NCI-H1092 (cell line): ENCODE measurements around the gene SMPDL3A.

Experiments used
- DNase-seq: peaks from one replicate; lab custom pipeline; 2025; lab: John Stamatoyannopoulos, UW

Gene SMPDL3A

DNA sequence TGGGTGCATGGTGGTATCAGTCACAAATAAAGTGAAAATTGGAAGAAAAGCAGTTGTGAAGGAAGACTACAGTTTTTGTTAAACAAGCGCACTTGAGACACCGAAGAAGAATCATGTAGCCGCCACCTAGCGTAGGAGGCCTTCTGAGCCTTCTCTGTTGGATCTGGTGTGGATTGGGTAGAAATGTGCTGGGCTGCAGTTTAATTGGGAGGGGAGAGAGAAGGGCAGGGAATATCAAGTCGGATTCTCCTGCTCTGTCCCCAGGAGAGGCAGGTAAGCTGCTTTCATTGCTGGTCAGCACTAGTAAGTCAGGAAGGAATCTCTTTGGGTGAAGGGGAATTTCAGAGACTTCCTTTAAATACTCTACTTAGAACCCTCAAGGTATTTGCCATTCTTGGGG, 10.8 kb upstream of the SMPDL3A start:
- no peak for DNase-seq

DNA sequence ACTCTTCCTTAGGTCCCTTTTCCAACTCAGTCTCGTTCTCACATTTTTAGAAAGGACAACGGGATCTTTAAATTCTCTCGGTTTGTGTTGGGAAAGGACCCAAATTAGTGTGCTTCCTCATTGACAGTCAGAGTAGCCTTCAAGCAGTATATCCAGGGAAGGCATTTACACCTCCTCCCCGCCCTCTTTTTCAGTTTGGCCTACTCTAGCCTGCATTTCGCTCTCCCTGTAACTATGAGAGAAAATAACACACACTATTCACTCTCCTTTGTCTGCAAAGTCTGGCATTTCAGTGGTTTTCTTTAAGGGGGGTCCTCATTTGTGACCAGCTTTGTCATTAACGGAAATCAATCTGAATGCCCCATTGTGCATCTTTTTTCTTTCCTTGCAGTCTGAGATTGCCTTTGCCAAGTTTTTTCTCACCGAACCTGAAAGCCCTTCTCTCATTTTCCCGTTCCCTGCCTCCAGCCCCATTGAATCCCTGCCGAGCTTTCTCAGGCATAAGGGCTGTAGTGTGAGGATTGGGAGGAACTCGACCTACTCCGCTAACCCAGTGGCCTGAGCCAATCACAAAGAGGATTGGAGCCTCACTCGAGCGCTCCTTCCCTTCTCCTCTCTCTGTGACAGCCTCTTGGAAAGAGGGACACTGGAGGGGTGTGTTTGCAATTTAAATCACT, 9.9 kb upstream of the SMPDL3A start:
- DNase-seq: no peak

DNA sequence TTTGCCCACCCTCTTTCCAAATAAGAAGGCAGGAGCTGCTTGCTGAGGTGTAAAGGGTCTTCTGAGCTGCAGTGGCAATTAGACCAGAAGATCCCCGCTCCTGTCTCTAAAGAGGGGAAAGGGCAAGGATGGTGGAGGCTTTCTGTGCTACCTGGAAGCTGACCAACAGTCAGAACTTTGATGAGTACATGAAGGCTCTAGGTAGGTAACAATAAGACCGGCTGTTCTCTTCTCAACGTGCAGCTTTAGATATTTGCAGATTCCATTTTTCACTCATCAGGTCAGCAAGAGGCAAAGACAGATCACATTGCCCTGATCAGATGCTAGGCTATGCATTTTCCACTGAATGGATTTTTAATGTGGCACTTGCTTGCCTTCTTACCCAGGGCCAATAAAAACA, 9.4 kb upstream of the SMPDL3A start, which contains the start of gene FABP7:
Gene FABP7 (plus strand): TSS at position 50 of the 400 bp plus-strand sequence. CDS start 79 bp downstream, at position 129.
- DNase-seq: no peak

DNA sequence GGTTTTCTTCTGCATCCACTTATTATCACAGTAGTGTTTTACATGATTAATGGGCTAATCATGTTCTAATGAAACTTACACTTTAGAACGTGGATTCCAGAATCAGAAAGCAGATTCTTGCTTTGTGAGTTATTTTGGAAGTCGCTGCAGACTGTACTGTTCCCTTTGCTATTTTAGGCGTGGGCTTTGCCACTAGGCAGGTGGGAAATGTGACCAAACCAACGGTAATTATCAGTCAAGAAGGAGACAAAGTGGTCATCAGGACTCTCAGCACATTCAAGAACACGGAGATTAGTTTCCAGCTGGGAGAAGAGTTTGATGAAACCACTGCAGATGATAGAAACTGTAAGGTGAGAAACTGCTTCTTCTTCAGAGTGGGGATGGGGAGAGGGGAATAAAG, 8.9 kb upstream of the SMPDL3A start:
- no peak for DNase-seq

DNA sequence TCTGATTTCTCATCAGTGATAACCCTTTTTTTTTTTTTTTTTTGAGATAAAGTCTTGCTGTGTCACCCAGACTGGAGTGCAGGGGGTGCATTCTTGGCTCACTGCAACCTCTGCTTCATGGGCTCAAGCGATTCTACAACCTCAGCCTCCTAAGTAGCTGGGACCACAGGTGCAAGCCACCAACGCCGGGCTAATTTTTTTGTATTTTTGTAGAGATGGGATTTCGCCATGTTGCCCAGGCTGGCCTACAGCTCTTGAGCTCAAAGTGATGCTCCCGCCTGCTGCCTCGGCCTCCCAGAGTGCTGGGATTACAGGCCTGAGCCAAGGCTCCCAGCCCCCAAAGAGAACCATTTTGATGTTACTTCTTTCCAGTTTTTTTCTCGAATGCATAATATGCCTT, 7.3 kb upstream of the SMPDL3A start:
- DNase-seq: no peak

- no peak for DNase-seq
These were observed 5.7 kb upstream of the SMPDL3A start for GRCh38 chr6:122783401-122783800.

DNA sequence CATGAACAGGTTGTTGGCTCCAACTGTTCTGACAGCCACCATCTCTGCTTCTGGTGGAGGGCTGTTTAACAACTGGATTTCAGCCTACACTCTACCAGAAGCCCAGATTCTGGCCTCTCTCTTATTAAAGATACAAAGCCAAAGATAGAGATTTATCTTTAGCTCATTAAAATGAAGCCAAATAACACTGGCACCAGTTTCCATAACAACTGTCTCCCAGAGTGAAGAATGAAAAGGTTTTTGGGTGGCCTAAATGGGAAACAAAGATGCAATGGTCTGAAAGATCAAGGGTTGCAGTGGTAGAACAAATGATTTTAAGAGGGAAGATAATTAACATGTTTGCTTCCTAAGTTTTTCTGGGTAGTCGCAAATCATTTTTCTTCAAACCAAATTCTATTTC, 3.2 kb upstream of the SMPDL3A start:
- DNase-seq: no peak

DNA sequence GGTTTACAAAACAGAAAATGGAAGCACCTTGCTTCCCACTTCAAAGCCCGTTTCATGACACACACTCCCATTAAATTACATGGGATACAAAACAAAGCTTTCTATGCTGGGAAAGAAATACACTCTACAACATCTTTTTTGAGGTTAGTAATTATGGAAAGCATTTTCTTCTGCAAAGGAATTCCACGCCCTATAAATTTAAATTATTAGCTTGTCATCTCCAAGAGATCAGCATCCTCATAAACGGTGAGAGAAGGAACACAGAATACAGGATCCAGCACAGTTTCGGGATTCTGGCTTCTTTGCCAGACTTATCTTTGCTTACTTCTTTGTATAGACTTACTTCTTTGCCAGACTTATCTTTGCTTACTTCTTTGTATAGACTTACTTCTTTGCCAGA, 1.3 kb upstream of the SMPDL3A start:
- DNase-seq: no peak

- DNase-seq: no peak
These were observed 850 bp upstream of the SMPDL3A start for GRCh38 chr6:122788208-122788607.

DNA sequence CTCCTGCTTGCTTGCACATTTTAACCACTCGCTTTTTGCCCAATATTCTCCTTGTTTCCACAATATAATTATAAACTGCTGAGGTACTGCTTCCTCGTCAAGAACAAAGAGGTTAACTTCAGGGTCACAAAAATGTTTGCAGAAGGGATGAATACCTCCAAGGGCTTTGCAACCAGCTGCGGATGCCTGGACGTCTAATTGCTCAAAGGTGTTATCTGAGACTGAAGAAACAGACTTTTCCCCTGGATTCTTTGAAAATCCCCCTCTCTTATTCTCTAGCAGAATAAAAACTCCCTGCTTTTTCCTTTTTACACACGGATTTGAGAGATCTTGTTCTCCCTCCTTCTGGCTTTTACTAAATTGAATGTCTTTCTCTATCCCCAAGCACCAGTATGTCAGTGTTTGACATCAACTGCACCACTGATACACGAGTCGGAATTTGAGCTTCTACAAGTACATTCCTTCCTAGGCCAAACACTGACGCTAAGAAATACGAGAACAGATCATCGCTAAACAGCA, 336 bp upstream of the SMPDL3A start:
- DNase-seq: no peak

DNA sequence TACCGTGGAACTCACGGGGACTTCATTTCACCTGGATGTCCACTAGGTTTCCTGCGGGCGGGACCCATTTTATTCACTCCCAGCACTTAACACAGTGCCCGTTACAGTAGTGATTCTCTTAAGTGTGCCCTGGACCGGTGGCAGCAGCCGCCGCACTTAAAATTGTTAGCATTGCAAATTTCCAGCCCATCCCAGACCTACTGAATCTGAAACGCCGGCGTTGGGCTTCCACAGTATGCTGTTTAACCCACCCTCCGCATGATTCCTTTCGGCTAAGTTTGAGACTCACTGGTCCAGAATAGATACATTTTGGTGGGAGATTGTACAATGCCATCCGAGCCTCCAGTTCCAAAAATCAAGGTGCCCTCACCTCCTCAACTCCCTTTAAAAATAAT, 967 bp downstream of the SMPDL3A start:
- no peak for DNase-seq

- no peak for DNase-seq
These were observed 1.6 kb downstream of the SMPDL3A start for GRCh38 chr6:122790423-122791309.

- DNase-seq: no peak
These were observed 2.2 kb downstream of the SMPDL3A start for GRCh38 chr6:122791310-122791679.

DNA sequence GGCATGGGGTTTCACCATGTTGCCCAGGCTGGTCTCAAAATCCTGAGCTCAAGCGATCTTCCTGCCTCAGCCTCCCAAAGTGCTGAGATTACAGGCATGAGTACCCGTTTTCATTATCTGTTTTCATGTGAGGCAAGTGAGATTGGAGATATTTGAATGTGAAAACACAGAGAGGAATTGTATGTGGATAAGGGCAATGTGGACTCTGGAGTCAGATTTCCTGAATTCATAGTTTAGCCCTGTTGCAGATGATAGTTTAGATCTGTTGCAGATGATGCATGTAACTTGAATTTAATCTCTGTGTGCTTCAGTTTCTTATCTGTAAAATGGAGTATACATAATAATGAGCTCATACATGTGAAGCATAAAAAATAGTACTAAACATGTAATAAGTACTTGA, 3.7 kb downstream of the SMPDL3A start:
- no peak for DNase-seq

GRCh38 chr6:122797537-122797936, 8.5 kb downstream of the SMPDL3A start:
- DNase-seq: no peak

- DNase-seq: no peak
These were observed 9.1 kb downstream of the SMPDL3A start for GRCh38 chr6:122798099-122798641.

DNA sequence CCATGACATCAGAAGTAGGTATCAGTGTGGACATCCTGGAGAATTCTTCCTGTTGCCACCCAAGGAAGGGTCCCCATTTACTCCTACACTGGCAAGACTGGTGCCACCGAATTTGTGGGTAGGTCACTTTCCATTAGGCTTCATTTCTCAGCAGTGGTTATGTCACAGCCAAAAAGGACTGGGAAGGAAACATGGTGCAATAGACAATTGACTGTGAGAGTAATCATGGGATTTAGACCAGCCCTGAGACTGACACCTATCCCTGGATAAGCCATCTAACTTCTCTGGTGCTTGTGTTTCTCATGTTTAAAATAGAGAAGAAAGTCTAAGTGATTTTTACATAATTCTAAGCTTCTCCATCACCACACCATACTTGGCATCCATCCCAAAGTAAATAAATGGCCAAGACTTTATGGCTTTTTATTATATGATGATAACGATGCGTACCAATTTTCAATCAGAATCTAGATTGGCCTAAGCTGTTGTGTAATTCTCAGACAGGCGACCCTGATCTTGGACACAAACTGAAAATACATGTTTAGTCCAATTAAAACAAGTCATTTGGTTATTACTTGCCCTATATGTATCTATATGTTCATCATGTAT, 10.2 kb downstream of the SMPDL3A start:
- no peak for DNase-seq

DNA sequence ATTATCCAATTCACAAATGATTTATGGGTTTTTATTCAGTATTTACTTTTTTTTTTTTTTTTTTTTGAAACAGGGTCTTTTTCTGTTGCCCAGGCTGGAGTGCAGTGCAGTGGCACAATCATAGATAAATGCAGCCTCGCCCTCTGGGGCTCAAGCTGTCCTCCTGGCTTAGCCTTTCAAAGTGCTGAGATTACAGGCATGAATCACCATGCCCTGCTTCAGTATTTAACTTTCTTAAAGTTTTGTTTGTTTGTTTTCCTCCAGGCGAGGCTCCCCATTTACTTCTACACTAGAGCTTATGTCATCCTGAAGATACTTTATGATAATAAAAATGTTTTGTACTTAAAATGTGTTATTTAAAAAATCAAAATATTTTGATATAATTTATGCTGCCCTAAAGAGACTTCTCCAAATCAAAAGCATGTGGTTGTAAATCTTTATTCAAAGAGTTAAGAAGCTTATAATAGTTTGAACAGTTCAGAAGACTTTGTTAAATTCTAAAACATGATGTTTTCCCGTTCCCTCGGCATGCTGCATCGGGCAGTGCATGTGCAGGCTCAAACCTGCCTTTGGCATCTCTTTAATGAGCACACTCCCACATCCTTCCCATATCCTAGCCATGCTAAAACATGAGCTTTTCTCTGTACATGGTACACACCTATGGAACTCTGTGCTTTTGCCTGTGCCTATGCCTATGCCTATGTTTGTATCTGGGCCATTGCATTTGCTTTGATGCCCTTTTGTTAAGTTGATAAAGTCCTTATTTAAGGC, 11.0 kb downstream of the SMPDL3A start:
- DNase-seq: no peak

DNA sequence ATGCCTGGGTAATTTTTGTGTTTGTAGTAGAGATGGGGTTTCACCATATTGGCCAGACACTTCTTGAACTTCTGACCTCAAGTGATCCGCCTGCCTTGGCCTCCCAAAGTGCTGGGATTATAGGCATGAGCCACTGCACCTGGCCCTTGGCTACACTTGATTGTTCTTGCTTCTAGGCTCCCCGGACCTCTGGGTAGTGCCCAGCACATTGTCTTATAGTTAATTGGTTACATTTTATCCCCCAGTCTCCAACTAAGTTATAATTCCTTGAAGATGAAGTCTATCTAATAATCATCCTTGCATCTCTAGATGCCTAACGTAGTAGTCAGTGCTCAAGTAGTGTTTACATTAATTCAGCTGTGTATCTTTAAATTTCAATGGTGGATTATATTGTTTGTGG, 11.8 kb downstream of the SMPDL3A start:
- no peak for DNase-seq

DNA sequence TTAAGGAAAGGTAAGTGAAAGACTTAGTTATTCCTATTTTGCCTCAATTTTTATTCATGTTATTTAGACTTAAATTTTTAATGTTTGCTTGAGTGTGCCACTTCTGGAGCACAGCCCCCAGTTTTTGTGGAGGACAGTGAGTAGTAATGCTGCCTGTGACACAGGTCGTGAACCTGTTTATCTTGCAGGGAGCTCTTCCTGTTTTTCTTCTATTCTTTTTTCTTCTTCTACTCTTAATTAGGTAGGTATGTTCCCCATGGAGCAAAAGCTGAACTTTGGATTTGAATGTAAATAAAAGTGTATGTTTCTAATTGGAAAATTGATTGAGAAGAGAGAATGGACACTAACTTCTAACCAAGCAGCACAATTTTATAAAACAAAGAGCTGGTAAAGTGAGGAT, 12.3 kb downstream of the SMPDL3A start:
- DNase-seq: no peak

DNA sequence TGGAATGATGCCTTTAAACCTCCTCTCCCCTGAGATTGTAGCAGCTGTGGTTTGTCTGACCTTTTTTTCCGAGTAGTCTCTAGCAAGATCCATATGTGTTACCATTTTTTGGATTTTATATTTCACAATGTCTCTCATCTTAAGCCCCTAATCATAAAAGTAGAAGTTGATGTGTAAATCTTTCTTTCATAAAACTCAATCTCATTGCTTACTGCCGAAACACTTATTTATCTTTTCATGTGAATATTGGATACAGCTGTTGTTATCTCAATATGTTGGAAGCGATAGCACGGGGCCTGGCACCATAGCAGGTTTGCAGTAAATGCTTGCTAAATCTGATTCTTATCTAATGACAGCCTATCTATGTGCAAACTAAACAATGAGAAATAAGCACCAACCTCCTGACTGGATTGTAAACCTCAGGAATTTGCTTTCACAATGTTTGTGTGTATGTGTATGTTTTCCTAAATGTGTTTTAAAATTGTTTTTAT, 14.2 kb downstream of the SMPDL3A start:
- DNase-seq: no peak
